Peyer's patch (tissue), 4 donors: ENCODE data around the gene UBE2D1. TPM values are rescaled to one million over a fixed set of nuclear protein-coding genes. Genes with fewer than 3 reads are reported as not detected.

Source experiments
- DNase-seq, 3 donors: peaks; one replicate each; pipeline ENCODE4 v3.0.0-alpha.2; 2017 to 2019
- H3K27ac ChIP-seq, 4 donors: fragments of 200-600 bp; sonication (generic); one replicate each; pipeline ENCODE4 v1.5.1; 2016 to 2019
- H3K27me3 ChIP-seq, 2 donors: fragments of 200-600 bp; sonication (generic); one replicate each; pipeline ENCODE4 v1.5.1; 2019
- H3K36me3 ChIP-seq, 3 donors: fragments of 200-600 bp; sonication (generic); one replicate each; pipeline ENCODE4 v1.5.1; 2016 to 2019
- H3K4me1 ChIP-seq, 4 donors: fragments of 200-600 bp; sonication (generic); one replicate each; pipeline ENCODE4 v1.5.1; 2016 to 2019
- H3K4me3 ChIP-seq, 4 donors: fragments of 200-600 bp; sonication (generic); 1 replicate in 3 of 4; 2 replicates in 1 of 4; pipeline ENCODE4 v1.5.1; 2016 to 2019; ENCODE audit warnings: mild to moderate bottlenecking in 1 of 4
- H3K9me3 ChIP-seq, 4 donors: fragments of 200-600 bp; sonication (generic); one replicate each; pipeline ENCODE4 v1.5.1; 2016 to 2019; ENCODE audit warnings: mild to moderate bottlenecking in 1 of 4
- POLR2A ChIP-seq, 2 donors: fragments of 450-650 bp; IDR thresholded peaks; one replicate each; pipeline ENCODE4 v1.5.1; 2017; ENCODE audit warnings: antibody characterized with exemption in 2 of 2, mild to moderate bottlenecking in 2 of 2, moderate library complexity in 2 of 2
- total RNA-seq, 4 donors: library from RNA; depleted of rRNA; stranded (reverse); fragments of >200 nt; gene quantifications; one replicate each; pipeline ENCODE4 v1.1.0, GENCODE V29; 2016
- TF ChIP-seq, protein P1 (sequence below), 6 experiments: fragments of 450-650 bp in 4 of 6; fragments of 200-600 bp in 2 of 6; sonication (generic) in 1 of 6; IDR thresholded peaks; one replicate each; pipeline ENCODE4 v1.5.1; 2017 to 2019; ENCODE audit warnings: antibody characterized with exemption in 6 of 6, mild to moderate bottlenecking in 3 of 6, moderate library complexity in 1 of 6

The UBE2D1 gene
- total RNA-seq, 4 donors from 2014 or later, result 3.5 to 11.9 (median 9.6) TPM

DNA sequence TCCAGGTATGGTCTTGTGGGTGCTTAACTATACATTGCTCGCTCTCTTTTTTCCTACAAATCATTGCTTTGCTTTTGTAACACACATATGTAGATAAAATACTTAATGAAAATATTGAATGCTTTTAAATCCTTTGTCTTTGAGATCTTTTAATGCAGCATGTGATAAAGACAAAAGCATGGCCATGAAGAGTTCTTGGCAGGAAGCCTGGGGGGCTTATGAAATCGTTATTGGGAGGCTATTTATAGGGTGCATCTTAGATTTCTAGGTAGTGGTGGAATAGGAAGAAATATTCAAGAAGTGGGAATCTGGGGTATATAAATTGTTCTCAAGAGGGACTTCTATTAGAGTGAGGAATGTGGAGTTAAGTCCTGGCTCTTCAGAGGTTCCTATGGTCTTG is 21.9 kb downstream of the UBE2D1 start:
- no peak for DNase-seq
- Histone ChIP-seq H3K27me3 (no peaks in the 10 kb centered on the region), H3K4me3 (no peak overlapping the region), H3K9me3 (no peaks in the 10 kb centered on the region), H3K36me3 (no peaks in the 10 kb centered on the region), H3K27ac (no peak overlapping the region), H3K4me1 (no peaks in the 10 kb centered on the region)
- TF ChIP-seq, protein P1, sequence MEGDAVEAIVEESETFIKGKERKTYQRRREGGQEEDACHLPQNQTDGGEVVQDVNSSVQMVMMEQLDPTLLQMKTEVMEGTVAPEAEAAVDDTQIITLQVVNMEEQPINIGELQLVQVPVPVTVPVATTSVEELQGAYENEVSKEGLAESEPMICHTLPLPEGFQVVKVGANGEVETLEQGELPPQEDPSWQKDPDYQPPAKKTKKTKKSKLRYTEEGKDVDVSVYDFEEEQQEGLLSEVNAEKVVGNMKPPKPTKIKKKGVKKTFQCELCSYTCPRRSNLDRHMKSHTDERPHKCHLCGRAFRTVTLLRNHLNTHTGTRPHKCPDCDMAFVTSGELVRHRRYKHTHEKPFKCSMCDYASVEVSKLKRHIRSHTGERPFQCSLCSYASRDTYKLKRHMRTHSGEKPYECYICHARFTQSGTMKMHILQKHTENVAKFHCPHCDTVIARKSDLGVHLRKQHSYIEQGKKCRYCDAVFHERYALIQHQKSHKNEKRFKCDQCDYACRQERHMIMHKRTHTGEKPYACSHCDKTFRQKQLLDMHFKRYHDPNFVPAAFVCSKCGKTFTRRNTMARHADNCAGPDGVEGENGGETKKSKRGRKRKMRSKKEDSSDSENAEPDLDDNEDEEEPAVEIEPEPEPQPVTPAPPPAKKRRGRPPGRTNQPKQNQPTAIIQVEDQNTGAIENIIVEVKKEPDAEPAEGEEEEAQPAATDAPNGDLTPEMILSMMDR (IDR thresholded peaks at IDR 0.05), result no peak
- no peak for TF ChIP-seq POLR2A (IDR thresholded peaks at IDR 0.05)

DNA sequence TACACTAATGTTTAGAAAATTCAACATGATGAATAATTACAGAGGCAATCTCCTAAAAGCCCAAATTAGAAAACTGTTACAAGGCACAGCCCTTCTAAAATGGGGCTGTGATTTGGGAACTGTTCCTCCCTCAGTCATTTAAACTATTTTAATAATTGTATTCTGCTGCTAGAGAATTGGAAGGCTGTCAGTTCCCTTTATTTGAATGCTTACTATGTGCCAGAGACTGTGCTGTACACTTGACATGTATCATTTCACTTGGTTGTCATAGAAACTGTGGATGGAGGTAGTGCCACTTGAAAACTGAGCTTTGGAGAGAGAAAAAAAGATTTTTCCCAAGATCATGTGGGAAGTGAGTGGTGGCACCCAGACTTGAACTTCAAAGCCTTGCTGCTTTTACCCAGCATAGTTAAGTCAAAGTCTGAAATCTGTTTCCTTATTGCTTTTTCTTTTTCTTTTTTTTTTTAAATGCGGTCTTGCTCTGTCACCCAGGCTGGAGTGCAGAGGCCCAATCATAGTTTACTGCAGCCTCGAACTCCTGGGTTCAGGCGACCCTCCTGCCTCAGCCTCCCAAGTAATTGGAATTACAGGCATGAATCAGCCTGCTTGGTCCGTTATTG is 23.6 kb downstream of the UBE2D1 start:
- TF ChIP-seq POLR2A (IDR thresholded peaks at IDR 0.05), result no peak
- TF ChIP-seq, protein P1 (IDR thresholded peaks at IDR 0.05), result no peak
- H3K27me3 ChIP-seq, result no peaks in the 10 kb centered on the region
- no peaks in the 10 kb centered on the region for H3K4me1 ChIP-seq
- no peak for DNase-seq
- H3K27ac ChIP-seq, result no peak overlapping the region
- no peak overlapping the region for H3K4me3 ChIP-seq
- H3K9me3 ChIP-seq, result no peaks in the 10 kb centered on the region
- H3K36me3 ChIP-seq, result peaks cover 0 to under 1% (median 0%) of the 10 kb centered on the region in 3 donors

DNA sequence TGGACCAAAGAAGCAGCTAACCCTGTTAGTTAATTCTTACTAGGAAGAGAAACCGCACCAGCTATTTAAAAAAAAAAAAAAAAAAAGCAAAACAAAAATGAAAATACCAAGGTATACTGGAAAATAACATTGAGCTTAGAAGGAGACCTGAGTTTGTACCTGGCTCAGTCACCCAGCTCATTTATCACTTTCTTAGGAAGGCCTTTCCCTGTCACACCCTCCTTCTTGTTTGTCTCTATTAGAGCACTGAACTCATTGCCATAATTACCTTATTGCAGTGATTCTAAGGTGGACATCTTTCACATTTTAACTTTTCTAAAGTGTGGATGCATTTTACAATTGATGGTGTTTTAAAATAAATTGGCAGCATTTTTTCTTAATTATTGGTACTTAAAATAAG is 24.1 kb downstream of the UBE2D1 start:
- DNase-seq, result no peak
- no peaks in the 10 kb centered on the region for H3K4me1 ChIP-seq
- H3K27me3 ChIP-seq, result no peaks in the 10 kb centered on the region
- H3K36me3 ChIP-seq, result peaks cover 0 to 4% (median 0%) of the 10 kb centered on the region in 3 donors
- TF ChIP-seq, protein P1 (IDR thresholded peaks at IDR 0.05), result no peak
- no peak for TF ChIP-seq POLR2A (IDR thresholded peaks at IDR 0.05)
- H3K9me3 ChIP-seq, result no peaks in the 10 kb centered on the region
- no peak overlapping the region for H3K4me3 ChIP-seq
- H3K27ac ChIP-seq, result no peak overlapping the region

DNA sequence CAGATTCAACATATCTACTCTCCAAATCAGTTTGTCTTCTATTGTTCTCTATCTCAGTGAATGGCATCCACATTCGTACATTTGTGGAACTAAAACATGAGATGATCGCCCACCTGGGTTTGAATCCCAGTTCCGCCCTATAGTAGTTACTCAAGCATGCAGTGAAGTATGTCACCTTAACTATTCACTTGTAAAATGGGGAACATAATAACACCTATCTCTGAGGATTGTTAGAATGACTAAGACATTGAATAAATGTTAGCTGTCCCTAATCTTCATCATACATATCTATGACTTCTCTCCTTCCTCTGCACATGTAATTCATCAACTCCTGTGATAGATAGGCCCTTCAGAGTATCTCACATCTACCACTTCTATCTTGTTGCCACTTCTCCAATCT is 24.7 kb downstream of the UBE2D1 start:
- TF ChIP-seq, protein P1 (IDR thresholded peaks at IDR 0.05), result no peak
- TF ChIP-seq POLR2A (IDR thresholded peaks at IDR 0.05), result no peak
- H3K36me3 ChIP-seq, result peaks cover 0 to 4% (median 0%) of the 10 kb centered on the region in 3 donors
- H3K27me3 ChIP-seq, result no peaks in the 10 kb centered on the region

DNA sequence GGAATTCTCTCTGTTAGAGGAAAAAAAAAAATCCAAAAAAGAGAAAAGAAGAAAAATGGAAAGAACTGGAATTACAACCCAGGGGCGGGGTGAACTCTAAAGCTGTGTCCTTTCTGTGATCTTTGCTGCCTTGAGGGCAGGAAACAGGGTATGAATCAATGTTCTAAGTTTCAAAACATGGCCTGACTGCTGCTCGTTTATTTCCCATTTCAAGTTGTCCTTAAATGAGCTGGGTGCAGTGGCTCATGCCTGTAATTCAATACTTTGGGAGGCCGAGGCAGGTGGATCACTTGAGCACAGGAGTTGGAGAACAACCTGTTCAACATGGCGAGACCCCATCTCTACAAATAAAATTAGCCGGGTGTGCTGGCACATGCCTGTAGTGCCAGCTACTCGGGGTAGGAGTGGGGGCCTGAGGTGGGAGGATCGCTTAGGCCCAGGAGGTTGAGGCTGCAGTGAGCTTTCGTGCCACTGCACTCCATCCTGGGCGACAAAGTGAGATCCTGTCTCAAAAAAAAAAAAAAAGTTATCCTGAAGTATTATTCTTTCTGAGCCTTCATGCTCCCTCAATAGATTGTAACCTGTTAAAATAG is 25.7 kb downstream of the UBE2D1 start:
- H3K9me3 ChIP-seq, result no peaks in the 10 kb centered on the region
- H3K27me3 ChIP-seq, result no peaks in the 10 kb centered on the region
- TF ChIP-seq, protein P1 (IDR thresholded peaks at IDR 0.05), result no peak
- TF ChIP-seq POLR2A (IDR thresholded peaks at IDR 0.05), result no peak
- no peaks in the 10 kb centered on the region for H3K4me1 ChIP-seq
- peaks cover 0 to 4% (median 0%) of the 10 kb centered on the region in 3 donors for H3K36me3 ChIP-seq
- no peak overlapping the region for H3K27ac ChIP-seq
- no peak for DNase-seq
- no peak overlapping the region for H3K4me3 ChIP-seq

More for the DNA sequence above, 24.7 kb downstream of the UBE2D1 start:
- Histone ChIP-seq H3K9me3 (no peaks in the 10 kb centered on the region), H3K27ac (no peak overlapping the region), H3K4me1 (no peaks in the 10 kb centered on the region), H3K4me3 (no peak overlapping the region)
- no peak for DNase-seq
